PC-3 (cell line): Measurements from ENCODE around the gene JAKMIP2.

Experiments
- EZH2 ChIP-seq: fragments of 300-600 bp; sonication (generic); IDR thresholded peaks from one replicate; pipeline ENCODE4 v1.6.1; 2017; ENCODE audit warnings: antibody characterized with exemption, mild to moderate bottlenecking, low read length; ENCODE audit not compliant: unreplicated experiment
- EZH2phosphoT487 ChIP-seq: fragments of 300-600 bp; sonication (generic); IDR thresholded peaks from 2 replicates; pipeline ENCODE4 v1.6.1; 2018; ENCODE audit warnings: mild to moderate bottlenecking, antibody characterized with exemption, low read length, borderline replicate concordance
- TF ChIP-seq, protein P1 (sequence below): fragments of 300-600 bp; sonication (generic); conservative IDR thresholded peaks from 2 replicates; pipeline ENCODE4 v1.5.1; 2017; ENCODE audit warnings: antibody characterized with exemption, low read depth, mild to moderate bottlenecking, low read length

- TF ChIP-seq, protein P1, sequence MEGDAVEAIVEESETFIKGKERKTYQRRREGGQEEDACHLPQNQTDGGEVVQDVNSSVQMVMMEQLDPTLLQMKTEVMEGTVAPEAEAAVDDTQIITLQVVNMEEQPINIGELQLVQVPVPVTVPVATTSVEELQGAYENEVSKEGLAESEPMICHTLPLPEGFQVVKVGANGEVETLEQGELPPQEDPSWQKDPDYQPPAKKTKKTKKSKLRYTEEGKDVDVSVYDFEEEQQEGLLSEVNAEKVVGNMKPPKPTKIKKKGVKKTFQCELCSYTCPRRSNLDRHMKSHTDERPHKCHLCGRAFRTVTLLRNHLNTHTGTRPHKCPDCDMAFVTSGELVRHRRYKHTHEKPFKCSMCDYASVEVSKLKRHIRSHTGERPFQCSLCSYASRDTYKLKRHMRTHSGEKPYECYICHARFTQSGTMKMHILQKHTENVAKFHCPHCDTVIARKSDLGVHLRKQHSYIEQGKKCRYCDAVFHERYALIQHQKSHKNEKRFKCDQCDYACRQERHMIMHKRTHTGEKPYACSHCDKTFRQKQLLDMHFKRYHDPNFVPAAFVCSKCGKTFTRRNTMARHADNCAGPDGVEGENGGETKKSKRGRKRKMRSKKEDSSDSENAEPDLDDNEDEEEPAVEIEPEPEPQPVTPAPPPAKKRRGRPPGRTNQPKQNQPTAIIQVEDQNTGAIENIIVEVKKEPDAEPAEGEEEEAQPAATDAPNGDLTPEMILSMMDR: no peak
- no peak for TF ChIP-seq EZH2
- no peak for TF ChIP-seq EZH2phosphoT487
These were observed 21.4 kb upstream of the JAKMIP2 start for GRCh38 chr5:147803926-147804325.
